Activated naive CD4-positive, alpha-beta T cell treated with anti-CD3 and anti-CD28 coated beads, Interleukin-2, amount 50 U/mL, for 72 hours (primary cell): ENCODE measurements around the gene BCAS3. TPM values are rescaled to one million over a fixed set of nuclear protein-coding genes. Genes with fewer than 3 reads are reported as not detected.

ENCODE experiments used
- ATAC-seq, 2 donors: fragments of 150-1000 bp; cut with Tn5 transposase; 2 replicates each; pipeline ENCODE4 v1.10.0; 2021; ENCODE audit warnings: mild to moderate bottlenecking in 2 of 2, moderate library complexity in 2 of 2
- DNase-seq, 2 donors: peaks; one replicate each; pipeline ENCODE4 v3.0.0; 2021 to 2022; ENCODE audit warnings: low spot score in 2 of 2
- H3K27ac Mint-ChIP-seq, 2 donors: one replicate each; pipeline ENCODE4 v1.8.0; 2022; ENCODE audit warnings: mild to moderate bottlenecking in 2 of 2, mixed read lengths in 2 of 2
- H3K36me3 Mint-ChIP-seq, 2 donors: one replicate each; pipeline ENCODE4 v1.8.0; 2022; ENCODE audit warnings: mixed read lengths in 2 of 2
- H3K9me3 Mint-ChIP-seq, 2 donors: one replicate each; pipeline ENCODE4 v1.8.0; 2022; ENCODE audit warnings: mixed read lengths in 2 of 2
- total RNA-seq, 2 donors: library from RNA; stranded (reverse); gene quantifications; one replicate each; pipeline ENCODE4 v1.2.3, GENCODE V29; 2022

Gene BCAS3
- total RNA-seq, 2 donors from 2014 or later: 10.5 to 24.4 TPM

DNA sequence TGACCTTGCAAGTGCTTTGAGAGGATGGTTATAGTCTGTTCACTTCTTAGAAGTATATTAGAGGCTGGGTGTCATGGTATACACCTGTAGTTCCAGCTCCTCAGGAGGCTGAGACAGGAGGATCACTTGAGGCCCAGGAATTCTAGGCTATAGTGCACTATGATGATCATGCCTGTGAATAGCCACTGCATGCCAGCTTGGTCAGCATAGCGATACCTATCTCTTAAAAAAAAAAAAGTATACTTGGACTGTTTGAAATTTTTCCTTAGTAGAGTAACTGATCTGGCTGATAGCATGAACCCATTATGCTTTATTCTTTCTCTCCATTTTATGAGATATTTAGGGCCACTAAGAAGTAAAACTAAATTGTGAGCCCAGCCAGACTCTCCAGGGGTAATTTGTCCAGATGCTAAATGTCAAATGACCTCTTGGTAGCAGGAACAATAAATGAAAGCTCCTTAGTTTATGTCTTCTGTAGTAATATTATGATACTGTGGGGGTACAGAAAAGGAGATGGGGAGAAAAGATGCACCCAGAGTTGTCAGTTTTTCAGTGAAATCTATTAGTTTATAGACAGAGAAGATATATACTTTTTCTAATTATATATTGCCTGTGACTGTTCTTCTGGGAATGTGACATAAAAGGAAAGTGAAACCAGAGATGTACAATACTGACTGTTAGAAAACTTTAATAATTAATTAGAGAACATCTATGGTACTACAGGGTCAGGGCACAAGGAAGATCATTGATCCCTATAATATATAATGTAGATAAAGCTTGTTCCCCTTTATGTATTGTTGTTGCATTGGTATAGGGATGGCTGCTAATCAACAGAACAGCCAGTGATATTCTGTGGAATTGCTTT, 386.7 kb downstream of the BCAS3 start:
- no peaks in the 10 kb centered on the region for H3K36me3 Mint-ChIP-seq
- H3K9me3 Mint-ChIP-seq: no peaks in the 10 kb centered on the region
- no peak overlapping the region for H3K27ac Mint-ChIP-seq
- DNase-seq (no peak), ATAC-seq (no peak)

DNA sequence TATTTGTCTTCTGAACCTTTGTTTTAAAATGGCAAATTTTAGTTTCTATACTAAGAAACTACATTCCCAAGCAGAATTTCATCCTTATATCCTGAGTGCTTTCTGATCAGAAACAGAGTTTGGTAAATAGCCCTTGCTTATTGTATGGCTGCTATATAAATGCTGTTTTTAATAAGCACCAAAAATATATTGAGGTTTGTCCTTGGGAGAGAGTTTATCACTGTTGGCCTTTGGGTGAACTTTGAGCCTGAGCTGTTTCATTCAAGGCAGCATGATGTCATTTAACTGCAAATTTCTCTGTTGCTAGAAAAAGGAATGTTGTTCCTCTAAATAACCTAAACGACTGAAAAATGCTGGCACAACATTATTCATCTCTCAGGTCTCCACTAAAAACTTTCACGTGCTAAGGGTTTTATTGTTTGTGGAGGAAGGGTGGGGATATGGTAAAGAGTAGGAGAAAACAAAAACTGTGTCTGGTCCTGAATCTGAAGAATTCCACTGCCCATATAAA, 387.7 kb downstream of the BCAS3 start:
- no peak for DNase-seq
- ATAC-seq: no peak
- H3K27ac Mint-ChIP-seq: no peak overlapping the region
- no peaks in the 10 kb centered on the region for H3K36me3 Mint-ChIP-seq
- H3K9me3 Mint-ChIP-seq: no peaks in the 10 kb centered on the region

GRCh38 chr17:61066062-61066461, 388.4 kb downstream of the BCAS3 start:
- Mint-ChIP-seq H3K9me3 (no peaks in the 10 kb centered on the region), H3K36me3 (no peaks in the 10 kb centered on the region), H3K27ac (no peak overlapping the region)
- ATAC-seq (no peak), DNase-seq (no peak)

GRCh38 chr17:61070649-61071048, 393.0 kb downstream of the BCAS3 start:
- ATAC-seq: peak in 1 of 2 donors; percentile 41
- DNase-seq: no peak

DNA sequence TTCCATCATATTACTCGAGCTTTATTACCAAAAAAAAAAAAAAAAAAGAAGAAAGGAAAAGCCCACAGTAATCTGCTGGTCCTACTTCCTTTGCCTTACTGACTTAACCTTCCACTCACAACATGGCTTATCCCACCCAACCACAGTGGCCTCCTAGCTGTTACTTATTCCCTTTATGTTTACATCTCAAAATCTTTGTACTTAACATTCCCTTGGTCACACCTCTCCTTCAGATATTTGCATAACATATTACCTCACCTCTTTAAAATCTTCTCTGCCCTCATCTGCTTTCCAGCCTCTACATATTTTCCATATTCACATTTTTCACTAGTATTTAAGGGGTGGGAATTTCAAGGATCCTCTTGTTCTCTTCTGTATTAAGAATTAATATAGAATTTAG, 395.0 kb downstream of the BCAS3 start:
- no peak for DNase-seq

More at GRCh38 chr17:61070649-61071048, 393.0 kb downstream of the BCAS3 start:
- Mint-ChIP-seq H3K36me3 (no peaks in the 10 kb centered on the region), H3K27ac (no peak overlapping the region), H3K9me3 (no peaks in the 10 kb centered on the region)

DNA sequence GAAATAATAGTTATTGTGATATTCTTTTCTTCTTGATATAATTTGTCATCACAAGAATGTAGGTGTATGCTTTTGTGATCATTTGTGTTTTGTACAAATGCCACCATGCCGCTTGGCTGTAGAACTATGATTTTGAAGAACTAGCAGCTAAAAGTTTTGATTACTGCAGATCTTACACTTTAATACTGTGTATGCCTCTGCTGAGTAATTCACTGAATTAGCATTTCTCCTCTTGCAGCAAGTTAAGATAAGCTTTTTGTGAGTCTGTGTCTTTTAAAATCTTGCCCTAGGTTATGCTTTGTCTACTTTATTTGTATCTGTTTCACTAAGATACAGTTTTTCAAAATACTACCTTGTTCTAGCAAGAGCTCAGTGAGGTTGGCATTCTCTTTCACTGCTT, 395.5 kb downstream of the BCAS3 start:
- H3K36me3 Mint-ChIP-seq: no peaks in the 10 kb centered on the region

More for the DNA sequence above, 395.0 kb downstream of the BCAS3 start:
- no peaks in the 10 kb centered on the region for H3K9me3 Mint-ChIP-seq
- no peak for ATAC-seq
- no peaks in the 10 kb centered on the region for H3K36me3 Mint-ChIP-seq
- no peak overlapping the region for H3K27ac Mint-ChIP-seq

GRCh38 chr17:61073799-61074513, 396.3 kb downstream of the BCAS3 start:
- H3K36me3 Mint-ChIP-seq: no peaks in the 10 kb centered on the region
- H3K27ac Mint-ChIP-seq: no peak overlapping the region
- DNase-seq: no peak
- ATAC-seq: no peak
- H3K9me3 Mint-ChIP-seq: no peaks in the 10 kb centered on the region

More for the DNA sequence above, 395.5 kb downstream of the BCAS3 start:
- no peak for ATAC-seq
- H3K9me3 Mint-ChIP-seq: no peaks in the 10 kb centered on the region
- H3K27ac Mint-ChIP-seq: no peak overlapping the region
- no peak for DNase-seq

GRCh38 chr17:61075988-61076387, 398.3 kb downstream of the BCAS3 start:
- DNase-seq: no peak
- ATAC-seq: no peak
- H3K36me3 Mint-ChIP-seq: peaks cover 0 to 6% of the 10 kb centered on the region in 2 donors
- H3K27ac Mint-ChIP-seq: no peak overlapping the region
- H3K9me3 Mint-ChIP-seq: no peaks in the 10 kb centered on the region

- Mint-ChIP-seq H3K36me3 (peaks cover 0 to 6% of the 10 kb centered on the region in 2 donors), H3K27ac (no peak overlapping the region), H3K9me3 (no peaks in the 10 kb centered on the region)
- DNase-seq (no peak), ATAC-seq (no peak)
These were observed 399.0 kb downstream of the BCAS3 start for GRCh38 chr17:61076621-61077031.

DNA sequence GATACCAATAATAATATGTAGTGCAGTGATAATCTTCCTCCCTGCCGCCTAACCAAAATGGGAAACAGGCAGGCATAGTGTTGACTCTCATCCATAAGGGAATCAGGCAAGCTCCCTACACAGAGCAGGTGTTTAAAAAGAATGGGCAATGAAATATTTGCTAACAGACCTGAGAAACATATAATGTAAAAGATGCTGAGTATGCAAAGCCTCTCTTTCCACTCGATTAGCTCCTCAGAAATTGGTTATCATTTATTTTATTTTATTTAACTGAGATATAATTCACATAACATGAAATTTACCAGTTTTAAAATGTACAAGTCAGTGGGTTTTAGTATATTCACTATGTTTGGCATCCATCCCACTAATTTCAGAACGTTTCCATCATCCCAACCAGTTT, 404.3 kb downstream of the BCAS3 start:
- DNase-seq (no peak), ATAC-seq (no peak)
- peaks cover 0 to 15% of the 10 kb centered on the region in 2 donors for H3K36me3 Mint-ChIP-seq
- no peaks in the 10 kb centered on the region for H3K9me3 Mint-ChIP-seq
- no peak overlapping the region for H3K27ac Mint-ChIP-seq

DNA sequence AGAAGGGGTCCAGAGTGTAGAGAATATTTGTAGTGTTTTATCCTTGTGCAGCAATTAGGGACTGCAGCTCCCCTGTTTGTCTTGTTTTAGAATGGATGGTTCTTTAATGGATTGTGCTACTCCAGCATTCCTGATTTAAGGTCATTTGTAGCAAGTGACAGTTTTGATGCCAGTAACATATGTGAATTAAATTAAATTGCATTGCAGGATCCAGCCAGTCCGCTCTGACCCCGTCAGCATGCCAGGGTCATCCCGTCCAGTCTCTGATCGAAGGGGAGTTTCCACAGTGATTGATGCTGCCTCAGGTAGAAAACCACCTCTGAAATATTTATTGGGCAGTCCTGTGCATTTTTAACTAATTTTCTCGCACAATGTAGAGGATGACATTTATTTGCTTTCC, 406.6 kb downstream of the BCAS3 start:
- H3K27ac Mint-ChIP-seq: no peak overlapping the region
- H3K9me3 Mint-ChIP-seq: peaks cover 0 to 3% of the 10 kb centered on the region in 2 donors
- ATAC-seq (no peak), DNase-seq (no peak)
- H3K36me3 Mint-ChIP-seq: peaks cover 4 to 15% of the 10 kb centered on the region in 2 donors

DNA sequence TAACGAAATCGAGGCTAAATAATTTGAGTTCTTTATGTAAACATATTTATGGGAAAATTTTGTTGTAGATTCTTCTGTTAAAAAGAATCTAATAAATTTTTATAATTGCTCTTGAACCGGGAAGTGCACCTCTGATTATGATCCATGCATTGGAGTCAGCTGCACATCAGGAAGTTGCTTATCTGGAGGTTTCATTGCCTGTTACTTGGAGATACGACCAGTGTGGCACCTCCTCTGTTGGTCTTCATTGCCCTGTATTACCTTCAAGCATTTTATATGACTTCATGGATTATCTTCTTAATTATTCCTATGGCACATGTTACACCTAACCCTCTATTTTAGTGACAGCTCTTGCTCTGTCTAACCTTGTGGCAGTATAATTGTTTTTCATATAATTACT, 409.4 kb downstream of the BCAS3 start:
- ATAC-seq (no peak), DNase-seq (no peak)
- peaks cover 16 to 20% of the 10 kb centered on the region in 2 donors for H3K36me3 Mint-ChIP-seq
- no peak overlapping the region for H3K27ac Mint-ChIP-seq
- peaks cover 4 to 5% of the 10 kb centered on the region in 2 donors for H3K9me3 Mint-ChIP-seq

- ATAC-seq (no peak), DNase-seq (no peak)
- H3K27ac Mint-ChIP-seq: no peak overlapping the region
- H3K36me3 Mint-ChIP-seq: peaks cover 20 to 25% of the 10 kb centered on the region in 2 donors
- peaks cover 9% of the 10 kb centered on the region in 2 donors for H3K9me3 Mint-ChIP-seq
These were observed 410.9 kb downstream of the BCAS3 start for GRCh38 chr17:61088556-61088955.

- Mint-ChIP-seq H3K27ac (no peak overlapping the region), H3K9me3 (peaks cover 9% of the 10 kb centered on the region in 2 donors), H3K36me3 (peaks cover 16 to 20% of the 10 kb centered on the region in 2 donors)
- ATAC-seq (no peak), DNase-seq (no peak)
These were observed 413.4 kb downstream of the BCAS3 start for GRCh38 chr17:61091096-61091495.

- Mint-ChIP-seq H3K9me3 (no peaks in the 10 kb centered on the region), H3K36me3 (no peaks in the 10 kb centered on the region), H3K27ac (no peak overlapping the region)
- no peak for ATAC-seq
- no peak for DNase-seq
These were observed 420.1 kb downstream of the BCAS3 start for GRCh38 chr17:61097781-61098180.

DNA sequence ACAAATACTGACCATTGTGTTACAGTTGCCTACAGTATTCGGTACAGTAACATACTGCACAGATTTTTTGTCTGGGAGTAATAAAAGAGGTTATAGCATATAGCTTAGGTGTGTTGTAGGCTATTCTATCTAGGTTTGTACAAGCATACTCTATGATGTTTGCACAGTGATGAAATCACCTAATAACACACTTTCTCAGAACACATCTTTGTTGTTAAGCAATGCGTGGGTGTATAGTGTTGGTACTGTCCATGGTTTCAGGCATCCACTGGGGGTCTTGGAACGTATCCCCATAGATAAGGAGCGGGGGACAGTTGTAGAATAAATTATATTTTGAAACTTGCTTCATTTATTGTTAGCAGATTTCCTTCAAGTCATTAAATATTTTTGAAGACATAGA, 428.7 kb downstream of the BCAS3 start:
- ATAC-seq (no peak), DNase-seq (no peak)
- peaks cover 0 to 6% of the 10 kb centered on the region in 2 donors for H3K36me3 Mint-ChIP-seq
- H3K9me3 Mint-ChIP-seq: peaks cover 0 to 4% of the 10 kb centered on the region in 2 donors
- no peak overlapping the region for H3K27ac Mint-ChIP-seq

GRCh38 chr17:61116577-61116976, 438.9 kb downstream of the BCAS3 start:
- no peak overlapping the region for H3K27ac Mint-ChIP-seq
- no peak for ATAC-seq
- peaks cover 0 to 10% of the 10 kb centered on the region in 2 donors for H3K9me3 Mint-ChIP-seq

More at GRCh38 chr17:61116577-61116976, 438.9 kb downstream of the BCAS3 start:
- no peak for DNase-seq
- peaks cover 0 to 7% of the 10 kb centered on the region in 2 donors for H3K36me3 Mint-ChIP-seq
